GM19239 (cell line): ENCODE data around the gene FBXL14.
"Not testable (repeated sequence)": the region's sequence is repeated elsewhere in the genome, so short reads cannot be mapped to it uniquely, and the experiment has no call there.

Experiments
- DNase-seq: peaks from one replicate; pipeline ENCODE4 v3.0.0; 2011; ENCODE audit warnings: low spot score; ENCODE audit not compliant: insufficient read length
- FAIRE-seq: peaks from 2 replicates; lab custom pipeline; 2011; peaks lifted over from hg19 to GRCh38; lab: Jason Lieb, UNC

Gene FBXL14

DNA sequence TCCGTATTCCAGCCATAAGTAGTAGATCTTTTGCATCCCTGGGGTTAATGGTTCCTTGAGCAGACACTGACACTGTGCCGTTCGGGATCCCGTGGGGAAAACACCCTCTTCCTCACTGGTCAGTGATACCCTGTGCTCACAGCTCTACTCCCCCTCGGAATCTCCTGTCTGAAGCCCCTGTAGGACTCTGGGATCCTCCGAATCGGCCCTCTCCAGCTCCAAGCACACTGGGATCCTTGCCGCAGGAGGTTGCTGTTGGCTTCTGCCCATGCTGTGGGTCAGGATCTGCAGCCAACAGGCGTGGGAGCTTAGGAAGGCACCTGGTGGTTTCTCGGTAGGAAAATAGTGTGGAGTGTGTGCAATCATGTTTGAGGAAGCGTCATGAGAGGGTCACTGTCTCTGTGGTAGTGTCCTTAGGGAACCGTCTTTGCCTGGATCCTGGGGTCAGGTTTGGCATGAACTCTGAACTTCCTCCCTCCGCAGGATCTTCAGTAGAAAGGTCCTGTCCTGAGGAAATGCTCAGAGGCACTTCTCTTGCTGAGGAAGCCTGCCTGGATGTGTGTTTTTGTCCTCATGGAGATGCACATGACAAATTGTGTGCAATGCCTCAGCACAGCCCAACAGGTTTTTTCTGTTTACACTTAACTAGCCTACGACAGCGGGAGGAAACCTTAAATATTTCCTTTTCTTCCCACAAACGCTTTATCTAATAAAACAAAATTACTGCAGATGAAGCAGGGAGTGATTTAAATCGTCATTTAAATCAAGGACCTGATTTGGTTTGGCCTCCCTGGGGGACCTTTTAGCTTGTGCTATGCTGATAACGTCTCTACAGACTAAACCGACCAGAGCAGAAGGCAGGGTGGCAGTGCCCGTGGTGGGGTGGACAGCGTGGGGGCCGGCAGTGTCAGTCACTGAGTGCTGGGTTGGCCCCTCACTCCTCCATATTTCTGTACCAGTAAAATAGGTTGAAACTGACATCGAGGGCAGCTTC is 18.7 kb downstream of the FBXL14 start:
- FAIRE-seq (no peak), DNase-seq (no peak)

DNA sequence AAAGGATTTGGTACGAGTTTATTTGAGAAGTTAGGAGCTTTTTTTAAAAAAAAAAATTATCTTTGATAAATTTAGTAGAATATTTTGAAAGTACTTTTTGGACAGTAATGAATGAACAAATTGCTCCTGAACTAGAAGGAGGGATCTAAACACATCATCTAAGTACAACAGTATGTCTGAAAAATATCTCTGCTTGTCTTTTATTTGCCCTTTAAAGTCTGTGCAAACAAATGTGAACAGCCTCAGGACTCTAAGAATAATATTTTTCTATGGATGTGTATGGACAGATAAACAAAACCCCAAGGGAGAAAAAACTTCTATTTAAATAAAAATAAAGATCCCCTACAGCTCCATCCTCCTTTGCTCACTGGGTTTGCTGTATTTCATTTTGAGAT is 19.5 kb downstream of the FBXL14 start:
- no peak for DNase-seq
- no peak for FAIRE-seq

DNA sequence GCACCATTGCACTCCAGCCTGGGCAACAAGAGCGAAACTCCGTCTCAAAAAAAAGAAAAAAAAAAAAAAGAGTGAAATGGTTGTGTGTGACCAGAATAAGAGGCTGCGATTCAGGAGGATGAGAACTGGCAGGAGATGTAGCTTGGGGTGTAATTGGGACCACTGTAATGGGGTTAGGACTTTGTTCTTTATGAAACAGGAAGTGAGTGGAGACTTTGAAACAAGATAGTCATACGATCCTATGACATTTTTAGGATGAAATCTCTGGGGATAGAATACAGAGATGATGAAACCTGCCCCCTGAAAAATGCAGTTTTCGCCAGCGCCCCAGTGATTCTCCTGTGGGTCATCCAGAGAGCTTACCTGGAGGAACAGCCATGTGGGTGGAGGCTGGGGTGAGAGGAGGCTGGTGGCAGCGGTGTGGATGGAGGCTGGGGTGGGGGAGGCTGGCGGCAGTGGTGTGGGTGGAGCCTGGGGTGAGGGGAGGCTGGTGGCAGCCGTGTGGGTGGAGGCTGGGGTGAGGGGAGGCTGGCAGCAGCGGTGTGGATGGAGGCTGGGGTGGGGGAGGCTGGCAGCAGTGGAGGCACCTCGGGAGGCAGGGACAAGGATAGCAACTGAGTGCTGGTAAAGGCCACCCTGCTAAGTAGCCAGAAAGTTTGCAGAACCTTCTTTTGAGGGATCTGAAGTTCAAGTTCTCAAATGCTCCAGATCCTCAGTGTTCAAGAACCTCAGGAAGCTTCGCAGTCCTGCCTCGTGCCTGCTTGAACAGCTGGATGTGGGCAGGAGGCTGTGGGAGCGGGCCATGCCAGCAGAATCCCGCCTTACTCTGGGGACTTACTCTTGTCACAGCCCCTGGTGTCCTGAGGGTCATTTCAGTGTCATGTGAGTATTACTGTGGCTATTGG is 20.2 kb downstream of the FBXL14 start:
- FAIRE-seq = no peak
- no peak for DNase-seq

DNA sequence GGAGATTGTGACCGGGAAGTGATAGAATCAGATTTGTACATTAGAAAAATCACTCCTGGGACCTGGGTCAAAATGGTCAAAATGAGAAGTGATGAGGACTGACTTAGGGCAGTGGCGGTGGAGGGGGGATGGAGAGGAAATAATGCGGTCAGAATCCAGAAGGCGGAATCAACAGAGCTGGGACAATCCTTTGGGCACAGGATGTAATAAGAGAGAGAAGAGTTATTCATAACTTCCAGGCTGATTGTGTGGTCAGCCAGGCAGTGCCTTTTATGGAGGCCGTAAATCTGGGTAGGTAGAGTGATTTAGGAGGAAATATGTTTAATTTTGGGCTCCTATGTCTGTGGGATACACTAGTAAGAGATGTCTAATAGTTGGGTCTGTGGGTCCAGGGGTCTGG is 21.6 kb downstream of the FBXL14 start:
- DNase-seq (no peak), FAIRE-seq (no peak)

DNA sequence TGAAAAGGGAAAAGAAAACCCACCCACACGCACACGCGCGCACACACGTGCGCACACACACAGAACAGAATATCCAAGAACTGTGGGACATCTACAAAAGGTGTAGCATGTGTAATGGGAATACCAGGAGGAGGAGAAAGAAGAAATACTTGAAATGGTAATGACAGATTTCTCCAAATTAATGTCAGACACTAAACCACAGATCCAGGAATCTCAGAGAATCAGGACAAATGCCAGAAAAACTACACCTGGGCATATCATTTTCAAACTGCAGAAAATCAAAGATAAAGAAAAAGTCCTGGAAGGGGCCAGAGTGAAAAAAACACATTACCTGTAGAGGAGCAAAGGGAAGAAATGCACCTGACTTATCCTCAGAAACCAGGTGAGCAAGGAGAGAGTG is 26.5 kb downstream of the FBXL14 start:
- FAIRE-seq (no peak), DNase-seq (no peak)

DNA sequence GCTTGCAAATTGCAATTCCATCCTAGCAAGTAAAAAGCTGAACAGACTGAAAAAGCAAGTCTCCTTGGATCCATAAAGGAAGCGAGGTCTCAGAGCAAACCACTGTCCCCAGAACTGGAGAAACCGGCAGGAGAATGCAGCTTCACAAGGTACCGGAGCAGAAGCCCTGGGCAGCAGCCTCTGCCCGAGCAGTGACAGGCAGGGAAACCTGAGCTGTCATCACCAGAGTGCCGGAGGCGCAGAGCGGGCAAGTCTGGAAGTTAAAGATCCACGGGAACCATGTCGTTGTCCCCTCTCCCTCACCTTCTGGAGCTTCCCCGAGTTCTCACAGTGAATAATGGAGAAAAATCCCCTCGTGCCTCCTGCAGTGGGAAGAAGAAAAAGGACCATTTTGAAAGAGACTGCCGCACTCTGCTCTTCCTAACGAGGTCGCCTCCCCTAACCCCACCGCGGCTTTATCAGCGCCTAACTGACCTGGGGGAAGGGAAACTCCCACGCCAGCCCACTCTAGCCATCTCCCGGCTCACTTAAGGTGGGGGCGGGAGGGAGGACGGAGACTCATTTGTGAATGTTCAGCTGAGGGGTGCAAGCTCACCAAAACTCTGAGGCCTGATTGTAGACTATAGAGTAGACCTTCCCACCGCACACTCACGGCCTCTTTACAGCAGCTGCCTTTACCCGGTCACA is 27.8 kb downstream of the FBXL14 start:
- FAIRE-seq (no peak), DNase-seq (no peak)

DNA sequence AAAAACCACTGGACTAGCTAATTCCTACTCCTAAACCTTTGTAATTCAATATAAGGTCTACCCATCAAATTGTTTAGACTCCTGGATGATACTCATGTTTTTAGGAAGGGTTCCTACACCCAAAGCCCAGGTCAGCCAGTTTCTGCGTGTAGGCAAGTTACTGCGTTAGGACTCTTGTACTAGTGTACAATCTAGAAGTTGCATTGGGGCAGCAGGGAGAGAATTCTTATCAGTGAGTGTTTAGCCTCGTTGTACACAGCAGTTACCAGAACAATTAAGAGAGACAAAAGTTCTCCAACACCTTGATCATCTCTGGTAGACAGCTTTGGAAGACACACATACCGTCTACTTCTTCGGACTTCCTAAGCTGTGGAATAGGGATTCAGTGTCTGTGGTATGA is 29.2 kb downstream of the FBXL14 start:
- FAIRE-seq = no peak
- no peak for DNase-seq

DNA sequence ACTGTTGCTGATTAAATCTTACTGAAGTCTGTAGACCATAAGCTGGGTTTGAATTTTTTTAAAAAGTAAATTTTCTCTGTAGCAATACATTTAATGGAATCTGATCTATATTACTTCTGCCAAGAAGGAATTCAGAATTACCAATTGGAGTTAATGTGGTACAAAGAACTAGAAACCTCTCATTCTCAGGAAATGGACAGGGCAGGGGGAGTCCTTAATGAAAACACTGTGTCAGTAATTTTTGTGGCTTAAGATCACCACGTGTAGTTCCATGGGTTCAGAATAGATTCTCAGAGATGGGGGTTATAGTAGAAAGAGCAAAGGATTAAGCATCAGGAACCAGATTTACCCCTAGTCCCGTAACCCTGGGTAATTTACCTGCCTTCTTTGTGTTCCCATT is 30.3 kb downstream of the FBXL14 start:
- DNase-seq (no peak), FAIRE-seq (no peak)

DNA sequence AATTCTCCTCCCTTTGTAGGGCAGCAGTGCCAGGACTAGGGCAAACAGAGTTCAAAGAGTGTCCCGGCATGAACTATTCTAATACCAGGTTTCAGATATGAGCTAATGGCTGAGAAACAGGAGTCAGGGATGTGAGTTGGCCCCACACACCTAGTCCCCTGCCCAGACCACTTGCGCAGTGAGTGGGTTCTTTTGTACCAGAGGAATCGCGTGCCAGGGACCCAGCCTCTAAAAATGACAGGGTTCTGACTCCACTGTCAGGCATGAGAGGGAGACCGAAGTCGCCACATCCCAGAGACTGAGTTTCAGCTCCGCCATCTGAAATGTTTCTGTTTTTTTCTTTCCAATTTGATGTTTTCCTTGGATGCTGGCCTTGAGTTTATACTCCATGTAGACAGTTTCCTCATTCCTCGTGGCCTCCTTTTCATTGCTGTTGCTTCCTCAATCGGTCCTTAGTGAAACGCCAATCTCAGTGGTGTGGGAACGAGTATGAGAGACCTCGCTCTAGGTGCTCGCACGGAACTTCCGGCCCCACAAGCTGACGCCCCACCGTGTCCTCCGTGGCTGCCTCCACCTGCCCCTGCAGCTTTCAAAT is 31.5 kb downstream of the FBXL14 start:
- no peak for DNase-seq
- no peak for FAIRE-seq

DNA sequence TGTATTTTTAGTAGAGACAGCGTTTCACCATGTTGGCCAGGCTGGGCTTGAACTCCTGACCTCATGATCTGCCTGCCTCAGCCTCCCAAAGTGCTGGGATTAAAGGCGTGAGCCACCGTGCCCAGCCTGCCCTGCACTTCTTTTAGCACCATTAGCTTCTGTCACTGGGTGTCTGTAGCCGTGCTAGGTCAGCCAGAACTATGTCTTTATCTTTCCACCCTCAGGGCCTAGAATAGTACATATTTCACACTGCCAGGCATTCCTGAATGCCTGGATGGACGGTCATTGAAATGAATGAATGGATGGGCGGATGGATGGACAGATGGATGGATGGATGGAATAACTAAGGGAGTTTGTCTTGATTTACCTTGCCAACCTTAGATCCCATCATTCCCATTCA is 33.7 kb downstream of the FBXL14 start:
- FAIRE-seq = no peak

DNA sequence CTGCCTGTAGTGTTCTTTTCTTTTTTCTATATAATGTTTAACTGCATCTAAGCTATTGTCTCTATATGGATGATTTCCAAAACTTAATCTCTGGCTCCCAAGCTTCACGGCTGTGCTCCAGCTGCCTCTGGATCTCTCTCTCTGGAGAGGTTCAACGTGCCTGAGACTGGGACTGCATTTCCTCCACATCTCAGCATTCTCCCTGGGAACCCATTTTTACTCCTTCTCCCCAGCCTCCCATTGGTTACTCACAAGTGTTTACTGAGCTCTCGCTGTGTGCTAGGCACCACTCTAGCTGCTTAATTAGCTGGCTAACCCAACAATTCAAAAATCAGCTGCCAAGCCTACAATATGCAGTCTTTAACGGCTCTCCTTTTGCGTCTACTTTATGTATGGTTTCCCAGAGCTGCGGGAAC is 34.7 kb downstream of the FBXL14 start:
- FAIRE-seq (no peak), DNase-seq (no peak)

More for the DNA sequence above, 33.7 kb downstream of the FBXL14 start:
- no peak for DNase-seq

DNA sequence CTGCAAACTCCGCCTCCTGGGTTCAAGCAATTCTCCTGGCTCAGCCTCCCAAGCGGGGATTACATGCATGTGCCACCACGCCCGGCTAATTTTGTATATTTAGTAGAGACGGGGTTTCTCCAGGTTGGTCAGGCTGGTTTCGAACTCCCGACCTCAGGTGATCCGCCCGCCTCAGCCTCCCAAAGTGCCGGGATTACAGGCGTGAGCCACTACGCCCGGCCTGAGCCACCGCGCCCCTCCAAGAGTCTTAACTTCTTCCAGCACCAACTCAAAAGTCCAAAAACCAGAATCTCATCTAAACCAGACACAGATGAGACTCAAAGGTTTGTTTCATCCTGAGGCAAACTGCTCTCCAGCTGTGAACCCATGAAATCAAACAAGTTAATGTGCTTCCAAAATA is 36.3 kb downstream of the FBXL14 start:
- DNase-seq, FAIRE-seq: not testable (repeated sequence)

DNA sequence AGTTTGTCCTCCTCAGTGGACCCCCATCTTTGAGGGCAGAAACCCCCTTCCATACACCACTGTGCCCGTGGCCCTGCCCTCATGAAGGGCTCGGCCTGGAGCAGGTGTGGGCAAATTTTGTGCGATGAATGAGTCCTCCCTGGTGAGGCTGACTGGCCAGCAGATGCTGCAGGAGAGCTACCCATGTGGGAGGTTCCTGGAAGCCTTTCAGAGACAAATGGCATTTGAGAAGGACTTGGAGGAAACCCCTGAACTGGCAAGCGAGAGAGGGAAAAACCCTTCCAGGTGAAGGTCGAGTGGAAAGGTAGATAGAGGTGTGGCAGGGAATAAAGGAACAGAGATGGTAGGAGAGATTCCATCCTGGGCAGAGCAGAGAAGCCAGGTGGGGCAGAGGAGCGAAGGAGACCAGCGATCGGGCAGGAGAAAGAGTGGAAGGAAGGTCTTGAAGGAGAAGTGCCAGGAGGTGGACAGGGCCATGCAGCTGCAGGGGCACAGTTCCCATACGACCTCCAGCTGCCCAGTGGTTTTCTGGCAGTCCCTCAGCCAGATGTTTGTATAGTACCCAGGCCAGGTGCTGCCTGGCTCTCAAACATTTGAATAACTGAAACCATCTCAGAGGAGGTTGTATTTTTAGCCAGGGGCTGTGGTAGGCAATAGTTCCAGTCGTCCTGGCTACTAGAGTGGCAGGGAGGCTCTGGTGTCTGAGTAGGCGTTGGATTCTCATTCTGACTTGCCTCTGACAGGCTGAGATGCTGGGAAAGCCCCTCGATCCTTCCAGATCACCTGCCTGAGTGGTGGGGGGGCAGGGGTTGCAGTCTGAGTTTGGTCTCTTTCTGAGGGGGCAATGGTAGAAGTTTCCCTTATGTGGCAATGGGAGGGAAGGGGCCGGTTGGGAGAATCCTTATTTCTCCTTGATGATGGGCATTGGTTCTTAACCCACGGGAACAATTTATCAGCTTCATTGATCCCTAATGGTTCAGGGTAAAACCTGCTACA is 40.1 kb downstream of the FBXL14 start:
- DNase-seq (peak; percentile 72), FAIRE-seq (peak; percentile 100)

DNA sequence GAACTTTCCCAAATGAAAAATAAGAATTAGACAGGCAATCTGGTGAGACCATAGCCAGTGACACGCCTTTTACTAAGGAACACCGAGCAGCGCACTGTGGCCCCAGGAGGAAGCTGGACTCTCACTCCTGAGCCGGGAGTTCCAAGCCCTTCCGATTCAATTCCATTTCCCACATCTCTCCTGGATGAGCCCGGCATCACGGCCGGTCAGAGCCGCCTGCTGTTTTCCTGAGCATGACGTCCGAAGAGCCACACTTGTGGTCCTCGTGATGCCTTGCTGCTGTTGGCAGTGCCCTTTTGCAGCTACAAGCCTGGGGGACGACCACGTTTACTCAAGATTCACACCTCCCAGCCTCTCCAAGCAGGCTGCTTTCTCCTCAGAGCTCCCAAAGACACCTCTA is 40.8 kb downstream of the FBXL14 start:
- no peak for FAIRE-seq
- DNase-seq = no peak

DNA sequence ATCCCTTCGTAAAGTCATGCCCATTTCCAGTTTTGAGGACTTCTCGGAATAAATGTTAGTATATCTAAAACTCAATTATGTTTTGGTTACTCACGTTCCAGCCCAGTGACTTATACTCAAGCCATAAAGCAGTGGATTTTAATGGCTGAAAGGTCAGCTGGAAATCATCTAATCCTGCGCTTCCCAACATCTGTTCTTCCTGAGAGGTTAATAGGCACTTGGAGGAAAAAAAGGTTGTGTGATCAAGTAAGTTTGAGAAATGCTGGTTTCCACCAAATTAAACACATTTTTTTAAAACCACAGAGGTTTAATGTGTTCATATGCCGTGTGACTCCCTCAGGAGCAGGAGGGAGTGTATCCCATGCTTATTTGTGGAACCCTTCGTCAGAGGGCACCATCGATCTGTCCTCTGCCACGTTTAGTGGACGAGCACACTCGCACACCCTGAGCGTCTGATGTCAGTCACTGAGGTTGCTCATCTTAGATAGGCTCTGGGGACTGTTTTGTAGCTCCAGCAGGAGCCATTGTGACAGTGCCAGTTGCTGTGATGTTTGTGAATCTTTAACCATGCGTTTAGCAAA is 41.4 kb downstream of the FBXL14 start:
- FAIRE-seq = peak; percentile 76
- DNase-seq = no peak

DNA sequence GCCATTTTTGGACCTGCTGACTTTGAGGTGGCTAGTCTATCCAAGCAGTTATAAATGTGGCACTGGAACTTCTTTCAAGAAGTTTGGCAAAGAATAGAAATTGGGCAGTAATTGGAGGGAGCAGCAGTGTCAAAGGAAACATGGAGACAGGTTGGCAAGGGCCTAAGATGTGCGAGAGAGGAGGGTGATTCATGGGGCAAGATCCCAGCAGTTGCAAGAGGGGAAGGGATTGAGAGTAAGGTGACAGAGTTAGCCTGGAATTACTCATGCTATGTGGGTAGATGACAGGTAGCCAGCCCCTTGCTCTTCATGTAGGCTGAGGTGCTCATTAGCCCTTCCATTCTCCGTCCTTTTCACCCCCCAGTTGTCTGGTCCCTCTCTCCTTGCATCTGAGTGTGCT is 42.2 kb downstream of the FBXL14 start:
- DNase-seq = no peak
- no peak for FAIRE-seq

DNA sequence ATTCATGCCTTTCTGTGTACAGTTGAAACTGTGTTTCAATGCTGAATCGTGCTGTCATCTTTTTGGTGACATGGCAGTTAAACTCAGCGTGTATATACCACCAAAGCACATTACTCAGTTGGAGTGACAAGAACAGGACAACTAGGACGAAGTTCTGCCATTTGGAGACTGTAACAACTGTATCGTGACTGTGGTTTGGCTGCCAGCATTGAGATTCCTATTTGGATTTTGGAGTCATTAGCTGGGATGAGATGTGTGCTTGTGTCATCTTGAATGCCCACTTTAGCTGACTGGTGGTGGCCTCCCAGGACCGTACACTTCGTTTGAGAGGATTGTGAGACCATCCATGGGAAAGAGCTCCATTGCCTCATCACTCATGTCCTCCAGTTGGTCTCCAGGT is 42.9 kb downstream of the FBXL14 start:
- FAIRE-seq (no peak), DNase-seq (no peak)

DNA sequence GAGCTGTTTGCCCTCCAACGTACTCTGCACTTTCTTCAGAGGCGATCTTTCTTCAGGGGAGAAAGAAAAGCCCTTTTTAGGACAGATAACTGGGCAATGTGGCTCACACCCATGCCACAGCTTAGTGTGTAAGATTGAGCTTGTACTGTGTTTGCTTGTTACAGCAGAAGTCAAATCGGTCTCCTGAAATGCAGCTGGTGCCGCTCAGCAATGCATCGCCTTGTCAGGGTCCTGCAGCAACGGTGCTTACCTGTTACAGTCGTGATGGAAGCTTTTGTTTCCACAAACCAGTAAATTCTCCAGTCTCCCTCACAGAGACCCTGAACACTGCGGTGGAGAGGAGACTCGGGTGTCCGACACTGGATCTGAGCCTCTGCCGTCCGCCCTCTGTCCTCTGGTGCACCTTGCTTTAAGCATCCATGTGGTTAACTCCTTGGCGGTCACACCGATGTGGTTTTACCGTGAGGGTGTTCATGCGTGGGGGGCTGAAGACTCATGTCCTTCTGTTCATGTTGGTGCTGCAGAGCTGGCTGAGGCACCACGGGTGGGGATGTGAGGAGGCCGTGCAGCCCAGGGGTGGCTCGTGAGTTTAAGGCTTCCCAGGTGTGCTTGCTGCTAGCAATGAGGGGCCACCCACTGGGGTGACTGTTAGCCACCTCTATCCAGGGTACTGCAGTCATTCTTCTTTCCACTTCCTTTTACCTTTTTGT is 47.3 kb downstream of the FBXL14 start:
- no peak for DNase-seq
- FAIRE-seq = no peak
